Left lung (tissue), 10 donors: ENCODE results near the gene SLC44A5. TPM values are rescaled to one million over a fixed set of nuclear protein-coding genes. Genes with fewer than 3 reads are reported as not detected.
A peak's percentile ranks its signal among the peaks of the same experiment; 100 is the strongest.

Source experiments
- ATAC-seq: fragments of 200-7000 bp; cut with Tn5 transposase; one replicate; pipeline ENCODE4 v1.9.1; 2020; ENCODE audit warnings: moderate library complexity
- DNase-seq, 4 donors: peaks; one replicate each; pipeline ENCODE4 v3.0.0-alpha.2; 2013 to 2020
- H3K27ac ChIP-seq, 2 donors: fragments of 200-600 bp; sonication (generic) in 1 of 2; one replicate each; pipeline versions ENCODE4 v1.5.0 to v1.8.0; 2020 to 2021
- H3K27me3 ChIP-seq, 2 donors: fragments of 200-600 bp; sonication (generic) in 1 of 2; one replicate each; pipeline versions ENCODE4 v1.5.0 to v1.8.0; 2020 to 2021
- H3K36me3 ChIP-seq, 2 donors: fragments of 200-600 bp; sonication (generic) in 1 of 2; one replicate each; pipeline versions ENCODE4 v1.5.0 to v1.8.0; 2020 to 2021
- H3K4me1 ChIP-seq, 2 donors: fragments of 200-600 bp; one replicate each; pipeline ENCODE4 v1.8.0; 2021
- H3K4me3 ChIP-seq, 2 donors: fragments of 200-600 bp; sonication (generic) in 1 of 2; one replicate each; pipeline versions ENCODE4 v1.5.0 to v1.8.0; 2020 to 2021; ENCODE audit warnings: mild to moderate bottlenecking in 1 of 2
- H3K9me3 ChIP-seq, 2 donors: fragments of 200-600 bp; sonication (generic) in 1 of 2; one replicate each; pipeline versions ENCODE4 v1.5.0 to v1.8.0; 2020 to 2021
- intact Hi-C, 2 donors: fragments of 100-400 bp; cut with DNase I; formaldehyde crosslinking; loops; one replicate each; pipeline versions ENCODE4 v1.11.2 to v1.14.2; 2022
- polyA plus RNA-seq, 6 donors: library from polyadenylated mRNA; unstranded; fragments of 120-200 nt; gene quantifications; one replicate each; pipeline ENCODE4 v1.2.1, GENCODE V29; 2013; ENCODE audit not compliant: insufficient read length in 6 of 6
- total RNA-seq, 2 donors: library from RNA; stranded (reverse); fragmentation: NEBNext Ultra II Directional; extraction: Animal tissue kit (Norgen Biotek cat#: 25700); gene quantifications; one replicate each; pipeline ENCODE4 v1.2.1, GENCODE V29; 2021
- TF ChIP-seq, protein P1 (sequence below), 2 donors: fragments of 200-600 bp; sonication (generic) in 1 of 2; IDR thresholded peaks; one replicate each; pipeline versions ENCODE4 v1.5.0 to v1.8.0; 2021; ENCODE audit warnings: antibody characterized with exemption in 2 of 2
- donor health status: DM: no; HTN: yes; CAD: no.
- donor health status: DM: no; HTN: no; CAD: no.

The SLC44A5 gene
- total and polyA plus RNA-seq, 8 donors, result 0.09 to 6.4 (median 2.7) TPM

DNA sequence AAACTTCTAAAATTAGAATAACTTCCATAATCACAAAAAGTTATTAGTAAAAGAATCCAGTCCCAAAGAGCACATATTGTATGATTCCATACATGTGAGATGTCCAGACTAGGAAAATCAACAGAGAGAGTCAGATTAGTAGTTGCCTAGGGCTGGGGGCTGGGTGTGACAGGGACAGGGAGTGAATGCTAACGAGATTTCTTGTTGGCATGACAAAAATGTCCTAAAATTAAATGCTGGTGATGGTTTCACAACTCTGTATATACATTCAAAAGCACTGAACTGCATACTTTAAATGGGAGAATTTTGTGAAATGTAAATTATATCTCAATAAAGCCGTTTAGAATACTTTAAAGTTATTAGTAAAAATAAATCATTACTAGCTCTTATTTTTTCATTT, 92.2 kb downstream of the SLC44A5 start:
- Histone ChIP-seq H3K9me3 (no peaks in the 10 kb centered on the region), H3K27ac (no peak overlapping the region), H3K27me3 (no peaks in the 10 kb centered on the region), H3K36me3 (no peaks in the 10 kb centered on the region), H3K4me3 (no peak overlapping the region), H3K4me1 (no peaks in the 10 kb centered on the region)
- DNase-seq (no peak), ATAC-seq (no peak)
- TF ChIP-seq, protein P1, sequence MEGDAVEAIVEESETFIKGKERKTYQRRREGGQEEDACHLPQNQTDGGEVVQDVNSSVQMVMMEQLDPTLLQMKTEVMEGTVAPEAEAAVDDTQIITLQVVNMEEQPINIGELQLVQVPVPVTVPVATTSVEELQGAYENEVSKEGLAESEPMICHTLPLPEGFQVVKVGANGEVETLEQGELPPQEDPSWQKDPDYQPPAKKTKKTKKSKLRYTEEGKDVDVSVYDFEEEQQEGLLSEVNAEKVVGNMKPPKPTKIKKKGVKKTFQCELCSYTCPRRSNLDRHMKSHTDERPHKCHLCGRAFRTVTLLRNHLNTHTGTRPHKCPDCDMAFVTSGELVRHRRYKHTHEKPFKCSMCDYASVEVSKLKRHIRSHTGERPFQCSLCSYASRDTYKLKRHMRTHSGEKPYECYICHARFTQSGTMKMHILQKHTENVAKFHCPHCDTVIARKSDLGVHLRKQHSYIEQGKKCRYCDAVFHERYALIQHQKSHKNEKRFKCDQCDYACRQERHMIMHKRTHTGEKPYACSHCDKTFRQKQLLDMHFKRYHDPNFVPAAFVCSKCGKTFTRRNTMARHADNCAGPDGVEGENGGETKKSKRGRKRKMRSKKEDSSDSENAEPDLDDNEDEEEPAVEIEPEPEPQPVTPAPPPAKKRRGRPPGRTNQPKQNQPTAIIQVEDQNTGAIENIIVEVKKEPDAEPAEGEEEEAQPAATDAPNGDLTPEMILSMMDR (IDR thresholded peaks at IDR 0.05), result no peak
- intact Hi-C loops, result no loop called here

DNA sequence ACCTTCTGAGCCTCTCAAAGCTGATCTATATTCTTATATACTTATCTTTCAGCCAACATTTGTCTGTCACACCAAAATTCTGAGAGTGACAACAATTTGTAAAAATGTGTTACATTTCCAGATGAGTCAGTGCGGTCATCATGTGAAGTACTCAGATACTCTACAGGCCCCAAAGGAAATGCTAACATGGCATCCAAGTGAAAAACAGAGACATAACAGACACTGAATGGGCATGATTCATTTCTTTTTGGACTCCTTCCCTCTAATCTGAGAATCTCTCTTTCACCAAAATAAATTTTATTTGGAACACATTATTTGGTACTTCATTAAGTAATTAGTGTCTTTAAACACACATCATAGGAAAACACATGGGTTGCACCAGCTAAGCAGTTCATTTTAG, 96.6 kb downstream of the SLC44A5 start:
- no peaks in the 10 kb centered on the region for H3K9me3 ChIP-seq
- TF ChIP-seq, protein P1 (IDR thresholded peaks at IDR 0.05), result no peak
- no peak for DNase-seq
- no peaks in the 10 kb centered on the region for H3K4me1 ChIP-seq
- H3K27ac ChIP-seq, result no peak overlapping the region
- H3K36me3 ChIP-seq, result no peaks in the 10 kb centered on the region
- intact Hi-C loops, result no loop called here
- H3K4me3 ChIP-seq, result no peak overlapping the region
- no peak for ATAC-seq
- no peaks in the 10 kb centered on the region for H3K27me3 ChIP-seq

DNA sequence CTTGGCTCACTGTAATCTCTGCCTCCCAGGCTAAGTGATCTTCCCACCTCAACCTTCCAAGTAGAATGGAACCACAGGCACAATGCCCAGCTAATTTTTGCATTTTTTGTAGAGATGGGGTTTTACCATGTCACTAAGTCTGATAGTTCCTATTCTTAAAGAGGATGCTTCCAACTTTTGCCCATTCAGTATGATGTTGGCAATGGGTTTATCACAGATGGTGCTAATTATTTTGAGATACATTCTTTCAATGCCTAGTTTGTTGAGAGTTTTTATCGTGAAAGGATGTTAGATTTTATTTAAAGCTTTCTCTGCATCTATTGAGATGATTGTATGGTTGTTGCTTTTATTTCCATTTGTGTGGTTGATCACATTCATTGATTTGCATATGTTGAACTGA, 103.9 kb downstream of the SLC44A5 start:
- Histone ChIP-seq H3K27me3 (no peaks in the 10 kb centered on the region), H3K27ac (no peak overlapping the region), H3K36me3 (no peaks in the 10 kb centered on the region), H3K4me1 (no peaks in the 10 kb centered on the region), H3K4me3 (no peak overlapping the region), H3K9me3 (no peaks in the 10 kb centered on the region)
- TF ChIP-seq, protein P1 (IDR thresholded peaks at IDR 0.05), result no peak
- DNase-seq (no peak), ATAC-seq (no peak)
- intact Hi-C loops, result no loop called here

DNA sequence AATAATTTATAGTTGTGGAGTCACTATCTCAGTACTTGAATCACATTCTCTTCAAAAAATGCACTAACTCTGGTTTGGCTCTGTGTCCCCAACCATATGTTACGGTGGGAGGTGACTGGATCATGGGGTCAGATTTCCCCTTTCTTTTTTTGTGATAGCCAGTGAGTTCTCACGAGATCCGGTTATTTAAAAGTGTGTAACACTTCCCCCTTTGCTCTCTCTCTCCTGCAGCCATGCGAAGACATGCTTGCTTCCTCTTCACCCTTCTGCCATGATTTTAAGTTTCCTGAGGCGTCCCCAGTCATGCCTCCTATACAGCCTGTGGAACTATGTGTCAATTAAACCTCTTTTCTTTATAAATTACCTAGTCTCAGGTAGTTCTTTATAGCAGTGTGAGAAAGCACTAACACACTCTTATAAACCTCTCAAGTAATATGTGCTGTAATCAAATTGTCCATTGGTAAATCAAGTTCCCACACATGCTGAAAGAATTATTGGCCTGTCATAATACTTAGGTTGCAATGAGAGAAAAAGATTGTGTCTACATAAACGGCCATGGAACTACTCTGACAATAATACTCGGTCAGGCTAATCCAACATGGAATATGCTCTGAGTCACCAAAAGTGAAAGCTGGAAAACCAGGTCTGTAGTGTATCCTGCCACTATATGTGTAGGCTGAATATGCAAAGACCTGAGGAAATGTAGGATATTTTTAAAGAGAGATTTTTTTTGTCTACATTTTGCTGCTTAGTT, 107.5 kb downstream of the SLC44A5 start:
- Histone ChIP-seq H3K36me3 (no peaks in the 10 kb centered on the region), H3K4me1 (no peaks in the 10 kb centered on the region), H3K27me3 (no peaks in the 10 kb centered on the region), H3K9me3 (no peaks in the 10 kb centered on the region), H3K27ac (no peak overlapping the region), H3K4me3 (no peak overlapping the region)
- TF ChIP-seq, protein P1 (IDR thresholded peaks at IDR 0.05), result no peak
- intact Hi-C loops, result no loop called here
- DNase-seq (no peak), ATAC-seq (no peak)

DNA sequence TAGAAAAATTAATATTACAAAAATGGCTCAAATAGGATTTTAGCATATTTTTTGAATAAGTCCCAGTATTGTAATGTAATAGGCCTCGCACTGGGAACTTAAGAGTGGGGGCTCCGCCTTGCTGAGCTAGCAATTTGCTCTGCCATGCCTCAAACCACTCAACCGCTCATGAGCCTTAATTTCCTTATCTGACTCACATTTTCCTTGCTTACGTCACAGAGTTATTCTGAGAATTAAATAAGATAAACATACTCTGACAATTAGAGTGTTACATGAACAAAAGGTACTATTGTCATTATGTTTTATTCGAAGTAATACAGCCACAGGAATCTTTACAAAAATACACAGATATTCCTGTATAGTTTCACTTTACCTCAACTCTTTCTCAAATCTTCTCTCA, 108.1 kb downstream of the SLC44A5 start:
- intact Hi-C loops, result no loop called here
- TF ChIP-seq, protein P1 (IDR thresholded peaks at IDR 0.05), result no peak
- no peak for ATAC-seq
- no peak overlapping the region for H3K4me3 ChIP-seq
- peak in 1 of 4 donors; percentile 1 for DNase-seq
- no peaks in the 10 kb centered on the region for H3K9me3 ChIP-seq
- H3K4me1 ChIP-seq, result no peaks in the 10 kb centered on the region
- H3K27me3 ChIP-seq, result no peaks in the 10 kb centered on the region
- H3K36me3 ChIP-seq, result no peaks in the 10 kb centered on the region
- no peak overlapping the region for H3K27ac ChIP-seq
